HEK293 (cell line): ENCODE results near the gene LRP1B.

Source experiments
- CTCF ChIA-PET: fragments of 350-600 bp; formaldehyde crosslinking; extraction: SDS; loops from one replicate; lab custom pipeline; 2021; ENCODE audit warnings: antibody characterized with exemption; lab: Yijun Ruan, JAX
- POLR2A ChIA-PET: fragments of 300-600 bp; formaldehyde crosslinking; extraction: SDS; loops from one replicate; lab custom pipeline; 2020; ENCODE audit warnings: antibody characterized with exemption, inconsistent platforms; lab: Yijun Ruan, JAX
- H3K27ac ChIP-seq: fragments of 200-500 bp; sonication (Bioruptor generic); 2 replicates; pipeline ENCODE4 v1.5.1; 2014; ENCODE audit warnings: low read depth, low read length, control low read depth, inconsistent platforms; ENCODE audit errors: extremely low read depth
- H3K36me3 ChIP-seq, 2 experiments: fragments of 200-500 bp in 1 of 2; sonication (Bioruptor generic) in 1 of 2; 1 replicate in 1 of 2; 2 replicates in 1 of 2; pipeline ENCODE4 v1.5.1; 2014 to 2017; ENCODE audit warnings: inconsistent platforms in 2 of 2, low read length in 2 of 2; ENCODE audit not compliant: control insufficient read depth in 2 of 2, insufficient read depth in 1 of 2
- H3K4me1 ChIP-seq: fragments of 200-500 bp; sonication (Bioruptor generic); 2 replicates; pipeline ENCODE4 v1.5.1; 2014; ENCODE audit warnings: mild to moderate bottlenecking, low read length, inconsistent platforms; ENCODE audit not compliant: control insufficient read depth, insufficient read depth
- H3K4me3 ChIP-seq: 2 replicates; pipeline ENCODE4 v1.5.1; 2011; ENCODE audit warnings: low read depth, mild to moderate bottlenecking, control low read depth, low read length, moderate library complexity
- H3K9me3 ChIP-seq: fragments of 200-500 bp; sonication (Bioruptor generic); 2 replicates; pipeline ENCODE4 v1.5.1; 2014; ENCODE audit warnings: low read depth, low read length, inconsistent platforms; ENCODE audit not compliant: control insufficient read depth, insufficient read depth
- BCL11B ChIP-seq: fragments of 450-650 bp; formaldehyde crosslinking; IDR thresholded peaks from 2 replicates; pipeline ENCODE4 v1.5.1; 2016; ENCODE audit warnings: low read depth, missing biosample characterization, missing genetic modification characterization
- INSM2 ChIP-seq: fragments of 450-650 bp; formaldehyde crosslinking; IDR thresholded peaks from 2 replicates; pipeline ENCODE4 v1.5.1; 2016; ENCODE audit warnings: missing biosample characterization, missing genetic modification characterization
- KLF7 ChIP-seq: fragments of 450-650 bp; formaldehyde crosslinking; IDR thresholded peaks from 2 replicates; pipeline ENCODE4 v1.5.1; 2016; ENCODE audit warnings: missing biosample characterization, missing genetic modification characterization, borderline replicate concordance
- KLF8 ChIP-seq: fragments of 450-650 bp; formaldehyde crosslinking; IDR thresholded peaks from 2 replicates; pipeline ENCODE4 v1.5.1; 2016; ENCODE audit warnings: missing biosample characterization, missing genetic modification characterization
- SETDB1 ChIP-seq: IDR thresholded peaks from one replicate; pipeline ENCODE4 v1.6.1; 2017; ENCODE audit warnings: mild to moderate bottlenecking, low read length, moderate library complexity, mixed read lengths; ENCODE audit not compliant: insufficient read length
- ZFP69B ChIP-seq: fragments of 450-650 bp; formaldehyde crosslinking; IDR thresholded peaks from 2 replicates; pipeline ENCODE4 v1.5.1; 2016; ENCODE audit warnings: missing biosample characterization, missing genetic modification characterization
- ZNF112 ChIP-seq: fragments of 450-650 bp; formaldehyde crosslinking; IDR thresholded peaks from 2 replicates; pipeline ENCODE4 v1.5.0; 2017; ENCODE audit warnings: missing biosample characterization, missing genetic modification characterization
- ZNF16 ChIP-seq: fragments of 450-650 bp; formaldehyde crosslinking; IDR thresholded peaks from 2 replicates; pipeline ENCODE4 v1.5.1; 2016; ENCODE audit warnings: low read depth, missing biosample characterization, missing genetic modification characterization
- ZNF175 ChIP-seq: fragments of 450-650 bp; formaldehyde crosslinking; IDR thresholded peaks from 2 replicates; pipeline ENCODE4 v1.5.1; 2016; ENCODE audit warnings: missing biosample characterization, missing genetic modification characterization
- ZNF19 ChIP-seq: fragments of 450-650 bp; formaldehyde crosslinking; IDR thresholded peaks from 2 replicates; pipeline ENCODE4; 2016; ENCODE audit warnings: missing biosample characterization, missing genetic modification characterization, low read depth
- ZNF202 ChIP-seq: fragments of 450-650 bp; formaldehyde crosslinking; IDR thresholded peaks from 2 replicates; pipeline ENCODE4 v1.5.1; 2016; ENCODE audit warnings: missing biosample characterization, missing genetic modification characterization, borderline replicate concordance
- ZNF239 ChIP-seq: fragments of 450-650 bp; formaldehyde crosslinking; IDR thresholded peaks from 2 replicates; pipeline ENCODE4 v1.5.1; 2016; ENCODE audit warnings: missing biosample characterization, missing genetic modification characterization
- ZNF366 ChIP-seq: fragments of 450-650 bp; formaldehyde crosslinking; conservative IDR thresholded peaks from 2 replicates; pipeline ENCODE4 v1.5.1; 2016; ENCODE audit warnings: missing biosample characterization, missing genetic modification characterization
- ZNF416 ChIP-seq: fragments of 450-650 bp; formaldehyde crosslinking; IDR thresholded peaks from 2 replicates; pipeline ENCODE4 v1.5.1; 2016; ENCODE audit warnings: missing biosample characterization, missing genetic modification characterization
- ZNF48 ChIP-seq: fragments of 450-650 bp; formaldehyde crosslinking; IDR thresholded peaks from 2 replicates; pipeline ENCODE4 v1.5.1; 2016; ENCODE audit warnings: missing biosample characterization, missing genetic modification characterization
- ZNF488 ChIP-seq: fragments of 450-650 bp; formaldehyde crosslinking; IDR thresholded peaks from 2 replicates; pipeline ENCODE4 v1.5.1; 2016; ENCODE audit warnings: missing biosample characterization, missing genetic modification characterization
- ZNF571 ChIP-seq: fragments of 450-650 bp; formaldehyde crosslinking; IDR thresholded peaks from 2 replicates; pipeline ENCODE4 v1.5.0; 2017; ENCODE audit warnings: missing biosample characterization, missing genetic modification characterization
- ZNF701 ChIP-seq: fragments of 450-650 bp; formaldehyde crosslinking; IDR thresholded peaks from 2 replicates; pipeline ENCODE4 v1.5.1; 2016; ENCODE audit warnings: missing biosample characterization, missing genetic modification characterization
- ZNF776 ChIP-seq: fragments of 450-650 bp; formaldehyde crosslinking; IDR thresholded peaks from 2 replicates; pipeline ENCODE4 v1.5.0; 2017; ENCODE audit warnings: missing biosample characterization, missing genetic modification characterization, borderline replicate concordance
- ZNF777 ChIP-seq: fragments of 450-650 bp; formaldehyde crosslinking; IDR thresholded peaks from 2 replicates; pipeline ENCODE4 v1.5.1; 2017; ENCODE audit warnings: missing biosample characterization, missing genetic modification characterization, borderline replicate concordance
- ZSCAN18 ChIP-seq: fragments of 450-650 bp; formaldehyde crosslinking; IDR thresholded peaks from 2 replicates; pipeline ENCODE4 v1.5.1; 2016; ENCODE audit warnings: missing biosample characterization, missing genetic modification characterization
- ZSCAN30 ChIP-seq: fragments of 450-650 bp; IDR thresholded peaks from 2 replicates; pipeline ENCODE4 v1.5.1; 2018; ENCODE audit warnings: missing biosample characterization, mild to moderate bottlenecking, missing genetic modification characterization, moderate library complexity
- ZXDB ChIP-seq: fragments of 450-650 bp; formaldehyde crosslinking; IDR thresholded peaks from 2 replicates; pipeline ENCODE4 v1.5.1; 2016; ENCODE audit warnings: missing biosample characterization, missing genetic modification characterization
- TF ChIP-seq, protein P1 (sequence below): fragments of 450-650 bp; formaldehyde crosslinking; IDR thresholded peaks from 2 replicates; pipeline ENCODE4 v1.5.1; 2017; ENCODE audit warnings: missing biosample characterization, missing genetic modification characterization
- TF ChIP-seq, protein P2 (sequence below): fragments of 450-650 bp; formaldehyde crosslinking; IDR thresholded peaks from 2 replicates; pipeline ENCODE4 v1.5.1; 2016; ENCODE audit warnings: missing biosample characterization, missing genetic modification characterization
- TF ChIP-seq, protein P3 (sequence below): fragments of 450-650 bp; formaldehyde crosslinking; IDR thresholded peaks from 2 replicates; pipeline ENCODE4 v1.5.1; 2016; ENCODE audit warnings: missing biosample characterization, missing genetic modification characterization

The LRP1B gene

GRCh38 chr2:141569941-141570340, 560.9 kb downstream of the LRP1B start (continued):
- TF ChIP-seq, protein P1, sequence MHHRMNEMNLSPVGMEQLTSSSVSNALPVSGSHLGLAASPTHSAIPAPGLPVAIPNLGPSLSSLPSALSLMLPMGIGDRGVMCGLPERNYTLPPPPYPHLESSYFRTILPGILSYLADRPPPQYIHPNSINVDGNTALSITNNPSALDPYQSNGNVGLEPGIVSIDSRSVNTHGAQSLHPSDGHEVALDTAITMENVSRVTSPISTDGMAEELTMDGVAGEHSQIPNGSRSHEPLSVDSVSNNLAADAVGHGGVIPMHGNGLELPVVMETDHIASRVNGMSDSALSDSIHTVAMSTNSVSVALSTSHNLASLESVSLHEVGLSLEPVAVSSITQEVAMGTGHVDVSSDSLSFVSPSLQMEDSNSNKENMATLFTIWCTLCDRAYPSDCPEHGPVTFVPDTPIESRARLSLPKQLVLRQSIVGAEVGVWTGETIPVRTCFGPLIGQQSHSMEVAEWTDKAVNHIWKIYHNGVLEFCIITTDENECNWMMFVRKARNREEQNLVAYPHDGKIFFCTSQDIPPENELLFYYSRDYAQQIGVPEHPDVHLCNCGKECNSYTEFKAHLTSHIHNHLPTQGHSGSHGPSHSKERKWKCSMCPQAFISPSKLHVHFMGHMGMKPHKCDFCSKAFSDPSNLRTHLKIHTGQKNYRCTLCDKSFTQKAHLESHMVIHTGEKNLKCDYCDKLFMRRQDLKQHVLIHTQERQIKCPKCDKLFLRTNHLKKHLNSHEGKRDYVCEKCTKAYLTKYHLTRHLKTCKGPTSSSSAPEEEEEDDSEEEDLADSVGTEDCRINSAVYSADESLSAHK (tag by site-specific recombination) = no peak
- no peak for TF ChIP-seq INSM2
- no peak for TF ChIP-seq ZNF112
- no peak for TF ChIP-seq KLF7 (tag by site-specific recombination)
- TF ChIP-seq ZSCAN18 (tag by site-specific recombination) = no peak
- TF ChIP-seq, all 188 proteins: peak for 0

DNA sequence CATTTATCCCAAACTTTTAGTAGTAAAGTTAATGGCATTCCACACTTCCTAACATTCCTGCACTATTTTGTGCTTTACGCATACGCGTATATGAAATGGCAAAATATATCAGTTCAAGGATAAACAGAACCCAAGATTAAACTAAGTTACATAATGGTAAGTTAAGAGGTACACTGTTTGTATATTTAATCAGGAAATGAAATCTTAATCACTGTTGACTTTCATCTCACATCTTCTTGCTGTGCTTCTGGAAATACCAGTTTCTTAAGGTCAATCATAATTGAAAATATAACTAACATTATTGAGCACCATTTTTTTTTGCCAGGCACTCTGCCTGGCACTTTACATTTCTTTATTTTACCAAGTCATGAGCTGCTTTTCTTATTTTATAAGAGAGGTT, 565.2 kb downstream of the LRP1B start:
- Histone ChIP-seq H3K4me3 (no peak overlapping the region), H3K4me1 (0 out of 2 replicates have a peak, but pooled peaks cover 3% of the 10 kb centered on the region), H3K9me3 (no peaks in the 10 kb centered on the region), H3K36me3 (no peaks in the 10 kb centered on the region), H3K27ac (no peak overlapping the region)
- ChIA-PET POLR2A (no interaction called here), CTCF (no interaction called here)
- TF ChIP-seq KLF8 (tag by site-specific recombination) (no peak), KLF7 (tag by site-specific recombination) (no peak), ZFP69B (tag by site-specific recombination) (no peak), SETDB1 (no peak), ZNF488 (tag by site-specific recombination) (no peak), ZNF48 (no peak), ZNF175 (tag by site-specific recombination) (no peak), ZNF366 (tag by site-specific recombination) (no peak), ZXDB (tag by site-specific recombination) (no peak), ZNF571 (tag by site-specific recombination) (no peak), ZNF239 (tag by site-specific recombination) (no peak), ZNF416 (tag by site-specific recombination) (no peak)

DNA sequence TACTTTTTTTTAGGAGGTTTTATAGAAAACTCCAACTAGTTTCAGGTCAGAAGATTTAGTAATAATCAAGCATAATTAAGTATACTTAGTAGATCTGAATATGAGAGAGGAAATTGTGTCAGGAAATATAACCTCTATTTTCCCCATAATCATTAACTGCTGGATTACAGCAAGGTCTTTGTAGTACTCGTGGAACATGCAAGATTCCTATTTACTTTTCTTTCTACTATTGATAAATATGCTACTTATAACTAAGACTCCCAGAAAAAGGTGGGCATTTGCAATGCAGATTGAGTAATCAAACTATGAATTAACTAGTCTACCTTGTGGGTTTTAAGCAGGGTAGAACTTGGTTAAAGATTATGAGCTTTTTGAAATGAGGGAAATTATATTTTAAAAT, 570.1 kb downstream of the LRP1B start:
- Histone ChIP-seq H3K36me3 (no peaks in the 10 kb centered on the region), H3K9me3 (no peaks in the 10 kb centered on the region), H3K4me1 (peaks cover 4% of the 10 kb centered on the region; the same call in 1 of the 2 replicates), H3K4me3 (no peak overlapping the region), H3K27ac (no peak overlapping the region)
- POLR2A ChIA-PET = no interaction called here
- CTCF ChIA-PET = no interaction called here
- TF ChIP-seq, protein P2, sequence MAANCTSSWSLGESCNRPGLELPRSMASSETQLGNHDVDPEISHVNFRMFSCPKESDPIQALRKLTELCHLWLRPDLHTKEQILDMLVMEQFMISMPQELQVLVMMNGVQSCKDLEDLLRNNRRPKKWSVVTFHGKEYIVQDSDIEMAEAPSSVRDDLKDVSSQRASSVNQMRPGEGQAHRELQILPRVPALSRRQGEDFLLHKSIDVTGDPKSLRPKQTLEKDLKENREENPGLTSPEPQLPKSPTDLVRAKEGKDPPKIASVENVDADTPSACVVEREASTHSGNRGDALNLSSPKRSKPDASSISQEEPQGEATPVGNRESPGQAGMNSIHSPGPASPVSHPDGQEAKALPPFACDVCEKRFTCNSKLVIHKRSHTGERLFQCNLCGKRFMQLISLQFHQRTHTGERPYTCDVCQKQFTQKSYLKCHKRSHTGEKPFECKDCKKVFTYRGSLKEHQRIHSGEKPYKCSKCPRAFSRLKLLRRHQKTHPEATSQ (tag by site-specific recombination) = no peak
- no peak for TF ChIP-seq ZNF701 (tag by site-specific recombination)
- TF ChIP-seq BCL11B = no peak
- TF ChIP-seq ZNF19 (tag by site-specific recombination) = no peak
- TF ChIP-seq ZNF488 (tag by site-specific recombination) = no peak
- TF ChIP-seq, protein P3, sequence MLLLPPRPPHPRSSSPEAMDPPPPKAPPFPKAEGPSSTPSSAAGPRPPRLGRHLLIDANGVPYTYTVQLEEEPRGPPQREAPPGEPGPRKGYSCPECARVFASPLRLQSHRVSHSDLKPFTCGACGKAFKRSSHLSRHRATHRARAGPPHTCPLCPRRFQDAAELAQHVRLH (tag by site-specific recombination) = no peak
- TF ChIP-seq ZSCAN30 = no peak
- TF ChIP-seq ZNF16 = no peak
- TF ChIP-seq ZNF202 = no peak
- TF ChIP-seq ZNF776 = no peak
- no peak for TF ChIP-seq ZNF777 (tag by site-specific recombination)
